GM21390 (cell line): ENCODE results near the gene ABCG1.

Experiments
- ATAC-seq: cut with Tn5 transposase; IDR thresholded peaks from one replicate; pipeline ENCODE4 v1.9.1; 2021; ENCODE audit not compliant: unreplicated experiment

ABCG1 gene

DNA sequence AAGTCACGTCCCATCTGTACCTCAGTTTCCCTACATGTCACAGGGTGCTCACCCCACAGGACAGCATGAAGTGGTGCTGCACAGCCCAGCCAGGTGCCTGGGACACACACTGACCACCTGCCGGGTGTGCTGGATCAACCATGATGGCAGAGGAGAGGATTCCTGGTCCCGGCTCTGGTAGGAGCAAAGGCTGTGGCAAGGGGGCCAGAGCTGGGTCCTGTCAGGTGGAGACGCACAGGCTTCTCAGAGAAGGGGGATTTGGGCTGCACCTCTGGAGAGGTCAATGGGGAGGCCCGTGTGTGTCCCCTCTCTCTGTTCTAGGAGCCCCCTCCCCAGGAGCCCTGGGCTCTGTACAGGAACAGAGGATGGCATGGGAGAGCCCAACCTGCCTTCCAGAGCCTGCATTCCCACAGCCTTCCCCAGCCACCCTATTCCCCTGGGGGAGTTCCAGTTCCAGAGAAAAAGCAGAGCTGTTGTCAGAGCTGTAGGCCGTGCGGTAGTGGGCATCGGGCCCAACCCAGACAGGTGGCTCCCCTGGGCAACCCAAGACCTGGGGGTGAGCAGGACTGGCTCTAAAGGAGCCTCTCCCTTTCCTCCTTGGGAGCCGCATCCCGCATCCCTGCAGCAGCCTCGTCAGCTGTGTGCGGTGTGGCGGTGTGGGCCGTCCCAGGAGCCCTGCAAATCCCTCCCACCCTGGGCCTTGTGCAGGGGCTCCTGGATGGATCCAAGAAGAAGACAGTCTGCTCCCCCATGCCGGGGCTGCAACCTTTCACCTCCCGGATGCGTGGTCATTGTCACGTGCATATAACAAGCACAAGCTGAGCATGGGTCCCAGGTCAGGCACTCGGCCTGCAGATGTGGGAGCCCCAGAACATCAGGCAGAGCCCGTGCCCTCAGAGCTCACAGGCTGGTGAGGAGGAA lies 99.1 kb downstream of the ABCG1 start:
- no peak for ATAC-seq

GRCh38 chr21:42319376-42319775 lies 100.4 kb downstream of the ABCG1 start:
- no peak for ATAC-seq

DNA sequence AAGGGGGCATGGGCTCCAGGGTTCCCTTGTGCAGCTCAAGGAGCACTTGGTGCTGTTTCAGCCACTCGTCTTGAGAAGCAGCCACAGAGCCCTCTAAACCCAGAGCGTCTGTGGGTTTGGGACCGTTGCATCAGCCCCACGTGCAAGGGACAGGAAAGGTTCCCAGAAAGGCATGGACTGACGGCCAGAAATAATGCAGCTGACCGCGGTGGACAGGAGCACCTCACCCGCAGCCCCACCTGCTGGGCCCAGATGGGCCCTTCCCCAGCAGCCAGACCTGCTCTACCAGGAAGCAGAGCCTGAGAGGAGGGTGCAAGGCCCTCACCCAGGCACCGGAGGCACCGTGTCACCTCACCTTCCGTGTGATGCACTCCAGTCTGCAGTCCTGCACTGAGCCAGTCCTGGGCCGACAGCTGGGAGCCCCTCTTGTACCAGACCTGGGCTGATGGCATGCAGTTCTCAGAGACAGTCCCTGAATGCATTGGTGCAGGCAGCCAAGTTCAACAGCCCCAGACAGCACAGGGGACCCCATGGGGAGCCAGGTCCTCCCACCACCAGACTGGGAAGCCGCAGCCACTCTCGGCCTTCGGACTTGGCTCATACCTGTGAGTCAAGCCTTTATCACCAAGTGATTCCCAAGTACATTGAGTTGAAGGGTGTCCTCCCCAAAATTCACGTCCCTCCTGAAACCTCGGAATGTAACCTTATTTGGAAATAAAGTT lies 101.1 kb downstream of the ABCG1 start:
- no peak for ATAC-seq

DNA sequence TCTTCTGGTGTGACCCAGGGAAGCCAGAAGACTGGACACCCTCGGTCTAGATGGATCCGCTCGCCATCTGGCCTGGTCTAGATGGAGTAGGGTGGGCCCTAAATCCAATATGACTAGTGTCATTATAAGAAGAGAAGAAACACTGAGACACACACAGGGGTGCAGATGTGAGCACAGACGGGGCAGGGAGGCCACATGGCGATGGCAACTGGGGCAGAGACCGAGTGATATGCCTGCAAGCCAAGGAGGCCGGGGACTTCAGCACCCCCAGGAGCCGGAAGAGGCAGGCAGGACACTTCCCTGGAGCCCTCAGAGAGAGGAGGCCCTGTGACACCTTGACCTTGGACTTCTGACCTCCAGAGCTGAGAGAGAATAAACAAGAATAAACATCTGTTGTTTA lies 101.9 kb downstream of the ABCG1 start:
- no peak for ATAC-seq

- no peak for ATAC-seq
Measured at GRCh38 chr21:42321231-42321630, 102.3 kb downstream of the ABCG1 start.

DNA sequence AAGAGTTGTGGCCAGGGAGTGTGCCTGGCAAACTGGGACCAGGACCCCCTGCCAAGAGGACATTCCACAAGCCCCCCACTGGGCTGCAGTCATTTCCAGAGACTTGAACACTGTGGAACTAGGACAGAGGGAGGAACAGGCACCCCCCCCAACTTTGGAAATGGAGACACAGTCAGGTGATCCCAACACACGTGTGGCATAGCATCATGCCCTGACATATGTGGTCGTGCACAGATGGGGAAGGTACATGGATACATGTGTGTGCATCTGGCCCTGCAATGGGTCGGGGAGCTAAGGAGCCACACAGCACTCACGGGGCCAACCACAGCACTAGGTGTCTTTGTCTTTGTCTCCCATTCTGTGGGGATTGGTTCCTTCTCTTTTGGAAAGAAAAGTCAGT lies 102.9 kb downstream of the ABCG1 start:
- ATAC-seq, result no peak

GRCh38 chr21:42324896-42325295 lies 106.0 kb downstream of the ABCG1 start:
- no peak for ATAC-seq

DNA sequence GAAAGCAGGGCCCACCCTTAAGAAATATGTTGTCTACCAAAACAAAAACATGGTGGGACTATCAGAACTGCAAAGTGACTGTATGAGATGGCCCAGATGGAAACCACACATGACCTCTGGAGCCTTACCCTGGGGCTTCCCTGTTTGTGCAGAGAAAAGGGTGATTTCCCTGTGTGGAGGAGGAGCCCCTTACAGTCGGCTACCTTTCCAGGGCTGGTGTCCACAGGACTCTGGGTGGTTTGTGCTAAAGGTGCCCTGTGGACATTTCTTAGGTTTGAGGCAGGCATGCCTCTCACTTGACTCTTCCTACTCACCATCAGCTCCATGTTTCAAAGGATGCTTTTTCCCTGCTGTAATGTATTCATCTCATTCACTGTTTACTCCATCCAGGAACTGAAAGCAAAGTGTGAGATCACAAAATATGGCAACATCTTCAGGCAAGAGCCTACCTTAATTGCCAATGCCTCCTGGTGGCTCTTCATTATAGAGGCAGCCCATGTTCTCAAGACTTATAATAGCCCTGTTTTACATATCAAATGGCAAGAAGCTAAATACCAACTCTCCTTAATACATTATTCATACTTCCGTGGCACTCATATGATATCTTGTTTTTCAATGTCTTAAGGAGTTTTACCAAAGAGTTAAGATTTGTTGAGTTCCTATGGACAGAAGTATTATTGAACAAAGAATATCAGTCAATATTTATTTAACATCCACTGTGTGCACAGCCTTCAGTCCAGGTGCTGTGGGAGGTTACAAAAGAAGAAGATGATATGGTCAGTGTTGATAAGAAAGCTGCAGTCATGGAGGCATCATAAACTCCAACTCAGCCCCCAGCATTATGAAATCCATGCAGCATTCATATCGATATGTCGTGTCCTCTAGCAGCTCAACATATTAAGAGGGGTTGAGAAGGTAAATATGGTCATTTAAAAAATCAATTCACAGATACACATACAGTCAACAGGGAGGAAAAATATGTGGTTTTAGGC lies 111.7 kb downstream of the ABCG1 start:
- no peak for ATAC-seq

DNA sequence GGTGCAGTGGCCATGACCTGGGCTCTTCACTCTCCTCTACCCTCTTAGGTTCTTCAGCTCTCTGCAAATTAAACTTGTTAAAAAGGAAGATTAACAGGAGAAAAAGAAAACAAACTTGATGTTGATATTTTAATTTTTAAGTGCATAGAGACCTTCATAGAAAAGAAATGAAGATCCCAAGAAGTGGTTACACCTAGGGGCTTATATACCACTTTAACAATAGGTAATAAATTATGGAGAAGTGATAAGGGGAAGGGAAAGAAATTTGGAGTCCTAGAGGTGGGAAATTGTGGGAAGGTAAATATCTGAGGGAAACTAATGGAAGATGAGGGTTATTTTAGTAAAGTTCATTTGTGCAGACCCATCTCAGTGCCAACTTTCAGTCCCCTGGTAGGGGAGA lies 112.7 kb downstream of the ABCG1 start:
- no peak for ATAC-seq

GRCh38 chr21:42332557-42333317 lies 113.8 kb downstream of the ABCG1 start:
- no peak for ATAC-seq

DNA sequence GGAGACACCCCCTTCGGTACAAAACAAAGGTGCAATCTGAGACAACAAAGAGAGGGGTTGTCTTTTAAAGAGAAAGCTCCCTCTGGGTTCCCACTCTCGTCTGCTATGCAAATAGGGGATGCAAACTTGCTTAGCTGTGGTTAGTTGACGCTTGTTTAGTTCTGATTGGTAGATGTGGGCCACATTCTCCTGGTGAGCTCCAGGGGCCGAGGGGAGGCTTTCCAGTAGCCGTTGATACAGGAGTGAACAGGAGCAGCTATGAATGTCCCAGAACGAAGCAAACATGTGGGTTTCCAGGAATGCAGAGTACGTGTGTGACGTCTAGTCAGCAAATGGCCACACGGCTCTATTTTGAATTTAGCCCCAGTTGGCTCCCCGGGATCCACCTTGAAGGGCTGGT lies 117.1 kb downstream of the ABCG1 start:
- no peak for ATAC-seq

DNA sequence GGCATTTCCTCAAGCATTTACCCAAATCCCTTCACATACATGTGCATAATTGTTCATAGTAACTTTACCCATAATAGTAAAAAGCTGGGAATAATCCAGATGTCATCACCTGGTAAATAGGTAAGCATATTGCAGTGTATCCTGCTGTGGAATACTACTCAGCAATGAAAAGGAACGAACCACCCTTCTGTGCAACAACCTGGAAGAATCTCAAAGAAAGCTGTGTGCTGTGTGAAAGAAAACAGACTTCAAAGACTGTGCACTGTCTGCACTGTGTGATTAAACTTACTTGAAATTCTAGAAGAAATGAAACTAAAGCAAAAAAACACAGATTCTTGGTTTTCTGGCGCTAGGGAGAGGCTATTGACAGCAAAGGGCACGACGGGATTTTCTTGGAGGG lies 118.3 kb downstream of the ABCG1 start:
- no peak for ATAC-seq

DNA sequence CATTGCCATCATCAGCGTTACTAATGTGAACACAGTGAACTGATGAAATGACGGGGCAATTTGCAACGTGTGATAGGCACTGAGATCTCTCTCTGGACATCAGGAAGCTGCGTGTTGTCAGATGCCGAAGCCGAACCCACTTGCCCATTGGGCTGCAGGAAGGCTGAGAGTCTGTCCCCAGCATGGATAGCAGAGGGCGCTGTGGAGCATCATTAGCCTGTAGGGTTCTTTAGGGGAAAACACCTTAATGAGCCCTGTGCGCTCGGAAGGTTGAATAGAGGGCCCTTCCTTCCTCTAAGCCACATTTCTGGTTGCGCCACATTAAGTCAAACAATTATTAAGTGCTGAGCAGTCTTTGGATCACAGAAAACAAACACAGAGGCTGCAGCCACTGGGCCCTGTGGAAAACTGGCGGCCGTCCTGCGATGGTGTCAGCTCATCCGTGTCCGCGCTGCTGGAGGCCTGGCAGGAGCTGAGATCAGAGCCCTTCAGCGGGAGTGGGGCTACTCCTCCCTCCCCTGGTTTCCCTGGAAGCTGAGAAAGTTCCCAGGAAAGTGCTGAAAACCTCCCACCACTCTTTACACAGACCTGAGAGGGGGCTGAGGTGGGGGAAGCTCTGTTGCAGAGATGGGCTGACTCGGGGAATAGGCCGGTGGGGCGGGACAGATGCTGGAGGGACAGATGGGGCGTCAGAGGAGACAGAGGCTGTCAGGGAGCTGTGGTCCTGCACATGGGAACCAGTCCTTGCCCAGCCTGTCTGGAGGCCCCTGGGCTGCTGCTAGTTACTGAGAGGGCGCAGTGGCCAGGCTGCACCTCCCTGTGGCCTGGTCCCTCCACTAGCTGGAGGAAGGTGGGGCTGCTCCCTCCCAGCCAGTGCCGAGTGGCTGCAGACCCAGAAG lies 119.1 kb downstream of the ABCG1 start:
- no peak for ATAC-seq

GRCh38 chr21:42338729-42339715 lies 120.1 kb downstream of the ABCG1 start:
- ATAC-seq, result no peak

GRCh38 chr21:42340187-42341050 lies 121.5 kb downstream of the ABCG1 start:
- no peak for ATAC-seq

- no peak for ATAC-seq
Measured at GRCh38 chr21:42341776-42342542, 123.0 kb downstream of the ABCG1 start.
